ENCODE data around the gene LY9.

Gene LY9

DNA sequence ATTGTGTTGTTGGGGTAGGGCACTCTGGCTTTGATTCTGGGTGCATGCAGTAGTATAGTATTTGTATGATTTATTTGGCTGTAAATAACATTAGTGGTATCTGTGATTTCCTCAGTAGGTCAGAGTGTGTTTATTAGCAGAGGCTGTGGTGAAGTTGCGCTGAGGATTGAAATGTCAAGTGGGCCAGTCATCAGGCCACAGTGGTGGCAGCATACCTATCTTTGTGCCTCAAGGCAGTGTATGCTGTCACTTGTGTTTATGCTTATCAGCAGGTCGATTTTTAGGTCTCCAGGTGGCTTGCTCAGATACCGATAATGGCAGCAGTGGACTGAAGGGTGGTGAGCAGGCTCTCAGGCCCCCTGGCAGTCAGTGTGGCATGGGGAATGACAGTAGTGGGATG is 11.3 kb downstream of the LY9 start:
- no peak for DNase-seq

- no peak for DNase-seq
Observed at GRCh38 chr1:160807738-160808137, 11.8 kb downstream of the LY9 start.

- DNase-seq = no peak
Observed at GRCh38 chr1:160808289-160808688, 12.3 kb downstream of the LY9 start.

- no peak for DNase-seq
Observed at GRCh38 chr1:160810486-160810885, 14.5 kb downstream of the LY9 start.

DNA sequence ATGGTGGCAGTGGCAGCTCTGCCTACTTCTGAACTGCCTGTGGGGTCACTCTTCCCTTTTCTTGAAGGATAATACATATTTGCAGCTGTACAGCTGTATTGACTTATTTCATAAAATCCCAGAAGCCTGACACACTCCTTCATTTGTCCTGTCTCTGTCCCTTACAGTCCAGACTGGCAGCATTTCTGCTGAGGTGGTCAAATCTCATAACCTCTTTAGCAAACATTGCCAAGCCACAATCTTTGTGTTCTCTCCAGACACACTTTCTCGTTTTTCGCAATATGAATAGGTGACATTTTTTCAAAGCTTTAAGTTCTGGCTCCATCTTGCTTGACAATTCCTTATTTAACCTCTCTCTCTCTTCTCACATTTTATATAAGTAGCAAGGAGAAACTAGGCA is 15.2 kb downstream of the LY9 start:
- DNase-seq = no peak

DNA sequence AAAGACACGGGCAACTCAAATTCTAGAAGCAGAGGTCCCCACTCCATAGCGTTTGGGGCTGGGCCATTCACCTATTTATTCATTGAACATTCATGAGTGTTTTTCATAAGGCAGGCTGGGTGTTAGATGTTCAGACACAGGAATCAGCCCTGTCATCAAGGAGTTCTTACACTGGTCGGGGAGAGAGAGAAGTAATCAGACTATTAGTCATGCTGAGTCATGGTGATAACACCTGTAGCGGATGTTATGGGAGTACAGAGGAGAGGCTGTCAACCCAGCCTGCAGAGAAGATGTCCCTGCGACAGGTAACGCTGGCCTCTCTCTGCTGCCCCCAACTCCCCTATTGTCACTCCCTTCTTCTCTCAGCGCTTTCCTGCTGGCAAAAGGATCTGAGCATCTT is 17.2 kb downstream of the LY9 start:
- DNase-seq = no peak

DNA sequence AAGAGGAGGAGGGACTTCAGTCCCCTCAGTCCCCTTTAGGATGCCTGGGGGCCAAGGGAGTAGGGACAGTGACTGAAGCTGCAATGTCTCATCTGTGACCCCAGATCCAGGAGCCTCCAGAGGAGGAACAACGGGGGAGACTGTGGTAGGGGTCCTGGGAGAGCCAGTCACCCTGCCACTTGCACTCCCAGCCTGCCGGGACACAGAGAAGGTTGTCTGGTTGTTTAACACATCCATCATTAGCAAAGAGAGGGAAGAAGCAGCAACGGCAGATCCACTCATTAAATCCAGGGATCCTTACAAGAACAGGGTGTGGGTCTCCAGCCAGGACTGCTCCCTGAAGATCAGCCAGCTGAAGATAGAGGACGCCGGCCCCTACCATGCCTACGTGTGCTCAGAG is 18.3 kb downstream of the LY9 start:
- no peak for DNase-seq

GRCh38 chr1:160814856-160815255 is 18.9 kb downstream of the LY9 start:
- no peak for DNase-seq

DNA sequence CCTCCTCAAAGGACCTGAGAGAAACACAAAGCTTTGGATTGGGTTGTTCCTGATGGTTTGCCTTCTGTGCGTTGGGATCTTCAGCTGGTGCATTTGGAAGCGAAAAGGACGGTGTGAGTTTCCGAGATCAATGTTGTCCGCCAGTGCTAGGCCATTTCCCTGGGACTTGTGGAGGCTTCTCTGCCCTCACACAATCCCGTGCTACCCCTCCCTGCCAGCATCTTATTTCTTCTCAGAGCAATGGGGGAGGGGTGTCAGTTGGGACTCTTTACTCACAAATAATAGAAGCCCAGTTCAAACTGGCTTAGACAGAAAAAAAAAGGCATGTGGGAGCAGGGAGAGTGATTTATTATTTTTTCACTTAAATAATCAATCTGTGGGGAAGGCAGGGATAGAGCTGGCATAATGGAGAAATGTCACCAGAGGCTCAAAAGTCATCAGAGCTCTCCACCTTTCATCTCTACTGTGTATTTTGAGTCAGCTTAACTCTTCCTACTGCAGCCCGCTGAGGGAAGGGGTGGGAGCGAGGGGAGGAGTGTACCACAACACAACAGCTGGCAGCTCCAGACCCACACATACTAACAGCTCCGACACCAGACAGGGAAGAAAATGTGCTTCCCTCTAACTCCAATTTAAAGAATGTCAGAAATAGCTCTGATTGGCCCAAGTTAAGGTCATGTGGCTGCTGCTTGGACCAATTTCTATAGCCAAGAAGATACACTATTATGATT is 22.4 kb downstream of the LY9 start:
- no peak for DNase-seq

- no peak for DNase-seq
Observed at GRCh38 chr1:160819186-160819585, 23.2 kb downstream of the LY9 start.

DNA sequence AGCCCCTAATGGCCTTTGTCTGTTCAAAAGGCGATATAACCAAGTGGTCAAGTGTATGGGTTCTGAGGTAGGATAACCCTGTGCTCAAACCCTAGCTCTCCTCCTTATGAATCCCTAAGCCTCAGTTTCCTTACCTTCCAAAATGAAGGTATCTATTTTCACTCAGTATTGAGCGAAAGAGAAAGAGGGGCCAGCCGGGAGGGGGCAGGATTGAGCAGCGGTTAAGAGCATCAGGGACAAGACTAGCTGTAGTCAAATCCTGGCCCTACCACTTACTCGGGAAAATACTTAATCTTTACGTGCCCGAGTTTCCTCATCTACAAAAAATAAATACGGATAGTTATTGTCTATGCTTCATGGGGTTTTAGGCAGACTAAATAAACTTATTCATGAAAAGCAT is 25.7 kb downstream of the LY9 start:
- no peak for DNase-seq

GRCh38 chr1:160823296-160823695 is 27.3 kb downstream of the LY9 start:
- DNase-seq = no peak

DNA sequence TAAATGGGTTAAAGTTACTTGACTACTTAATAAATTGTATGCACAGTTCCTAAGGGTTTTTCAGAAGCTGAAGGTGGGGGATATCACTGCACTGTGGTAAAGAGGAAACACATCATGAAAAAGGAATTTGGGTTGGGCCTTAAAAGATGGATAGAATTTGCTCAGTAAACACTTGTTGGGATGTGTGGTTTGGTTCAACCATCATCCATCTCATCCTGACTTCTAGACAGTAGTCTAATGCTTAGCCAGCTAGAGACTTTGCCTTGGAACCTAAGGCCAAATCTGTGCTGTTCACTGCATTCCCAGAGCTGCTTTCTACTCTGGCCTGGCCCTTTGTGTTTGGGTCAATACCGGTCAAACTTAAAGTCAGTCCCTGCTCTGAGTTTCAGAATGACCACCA is 30.6 kb downstream of the LY9 start:
- no peak for DNase-seq

DNA sequence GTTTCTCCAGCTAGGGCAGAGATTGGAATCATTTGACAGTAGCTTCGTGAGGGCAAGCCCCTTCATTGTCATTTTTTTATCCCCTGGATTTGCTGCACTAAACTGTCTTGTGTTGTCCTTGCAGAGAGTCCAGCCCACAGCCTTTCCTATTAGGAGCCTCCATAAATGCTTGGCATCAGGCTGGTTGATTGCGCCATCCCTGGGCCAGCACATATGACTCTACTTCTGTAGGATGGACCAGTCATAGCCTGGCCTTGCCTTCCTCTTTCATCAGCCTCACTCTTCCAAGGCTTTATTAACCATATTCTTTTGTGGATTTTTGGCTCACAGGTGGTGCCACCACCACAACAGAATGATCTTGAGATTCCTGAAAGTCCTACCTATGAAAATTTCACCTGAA is 31.4 kb downstream of the LY9 start:
- no peak for DNase-seq

- no peak for DNase-seq
Observed at GRCh38 chr1:160829766-160830165, 33.8 kb downstream of the LY9 start.

- peak; percentile 10 for DNase-seq
Observed at GRCh38 chr1:160830321-160831153, 34.6 kb downstream of the LY9 start.

DNA sequence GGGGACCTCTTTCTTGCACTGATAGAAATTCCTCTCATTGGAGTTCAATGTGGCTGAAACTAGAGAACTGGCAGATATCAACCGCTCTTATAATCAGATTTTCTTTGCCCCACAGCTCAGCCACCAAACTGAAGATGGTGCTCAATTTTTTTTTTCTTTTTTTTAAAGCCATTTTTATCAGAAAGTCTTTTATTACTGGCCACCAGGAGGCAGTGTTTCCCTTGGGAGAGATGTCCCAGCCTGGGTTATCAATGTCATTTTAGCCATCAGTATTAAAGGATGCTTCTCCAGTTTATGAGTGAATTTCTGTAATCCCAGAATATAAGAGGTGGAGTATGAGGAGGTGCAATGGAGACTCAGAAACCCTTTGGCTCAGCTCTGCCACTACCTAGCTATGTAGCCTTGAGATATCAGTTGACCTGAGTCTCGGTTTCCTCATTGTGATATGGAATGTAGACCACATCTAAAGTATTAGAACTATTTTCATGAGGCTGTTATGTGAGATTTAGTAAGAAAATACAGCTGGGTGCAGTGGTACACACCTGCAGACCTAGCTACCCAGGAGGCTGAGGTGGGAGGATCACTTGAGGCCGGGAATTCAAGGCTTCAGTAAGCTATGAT is 39.1 kb downstream of the LY9 start:
- no peak for DNase-seq

GRCh38 chr1:160835751-160836150 is 39.8 kb downstream of the LY9 start:
- DNase-seq = no peak

DNA sequence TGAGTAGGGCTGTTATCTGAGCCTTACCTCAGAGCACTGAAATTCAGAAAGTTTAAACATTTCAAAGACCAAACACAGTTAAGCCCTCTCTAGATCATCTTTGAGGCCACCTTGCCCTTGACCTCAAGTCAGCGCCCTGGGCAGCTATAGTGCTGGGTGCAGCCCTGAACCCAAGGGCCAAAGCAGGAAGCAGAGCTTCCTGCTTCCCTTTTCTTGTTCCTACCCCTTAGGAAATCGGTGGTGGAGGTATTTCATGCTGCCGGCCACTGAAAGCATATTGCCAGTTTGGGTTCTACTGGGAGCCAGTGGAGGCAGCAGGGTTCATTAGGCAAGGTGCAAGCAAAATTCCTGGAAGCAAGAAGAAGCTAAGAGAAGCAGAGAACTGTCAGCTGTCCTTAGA is 40.6 kb downstream of the LY9 start:
- no peak for DNase-seq

- no peak for DNase-seq
Observed at GRCh38 chr1:160836981-160837557, 41.1 kb downstream of the LY9 start.

- DNase-seq = no peak
Observed at GRCh38 chr1:160837558-160838205, 41.7 kb downstream of the LY9 start.

GRCh38 chr1:160838888-160839287 is 42.9 kb downstream of the LY9 start:
- no peak for DNase-seq

DNA sequence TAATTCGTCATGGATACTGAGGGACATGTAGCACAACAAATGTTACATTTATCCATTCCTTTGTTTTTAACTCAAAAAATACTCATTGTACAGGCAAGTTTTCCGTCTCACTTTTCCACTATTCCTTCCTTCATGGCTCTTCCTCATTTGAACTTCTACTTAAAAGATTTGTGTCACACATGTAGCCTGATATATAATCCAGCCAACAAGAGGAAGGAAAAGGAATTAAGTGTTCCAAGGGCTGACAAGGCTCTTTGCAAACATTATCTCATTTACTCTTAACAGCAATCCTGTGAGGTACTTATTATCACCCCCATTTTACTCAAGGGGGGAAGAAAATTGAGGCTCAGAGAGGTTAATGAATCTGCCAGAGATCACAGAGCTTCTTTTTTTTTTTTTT is 43.8 kb downstream of the LY9 start:
- DNase-seq = no peak
